ENCODE results near the gene POR. TPM values are rescaled to one million over a fixed set of nuclear protein-coding genes. Genes with fewer than 3 reads are reported as not detected.
A peak's percentile ranks its signal among the peaks of the same experiment; 100 is the strongest.

POR gene
- total and polyA plus RNA-seq, 2 of the 13 experiments (the other 11 are each of a cell fraction or from before 2014, with no cell fraction given): 145 to 266 TPM

DNA sequence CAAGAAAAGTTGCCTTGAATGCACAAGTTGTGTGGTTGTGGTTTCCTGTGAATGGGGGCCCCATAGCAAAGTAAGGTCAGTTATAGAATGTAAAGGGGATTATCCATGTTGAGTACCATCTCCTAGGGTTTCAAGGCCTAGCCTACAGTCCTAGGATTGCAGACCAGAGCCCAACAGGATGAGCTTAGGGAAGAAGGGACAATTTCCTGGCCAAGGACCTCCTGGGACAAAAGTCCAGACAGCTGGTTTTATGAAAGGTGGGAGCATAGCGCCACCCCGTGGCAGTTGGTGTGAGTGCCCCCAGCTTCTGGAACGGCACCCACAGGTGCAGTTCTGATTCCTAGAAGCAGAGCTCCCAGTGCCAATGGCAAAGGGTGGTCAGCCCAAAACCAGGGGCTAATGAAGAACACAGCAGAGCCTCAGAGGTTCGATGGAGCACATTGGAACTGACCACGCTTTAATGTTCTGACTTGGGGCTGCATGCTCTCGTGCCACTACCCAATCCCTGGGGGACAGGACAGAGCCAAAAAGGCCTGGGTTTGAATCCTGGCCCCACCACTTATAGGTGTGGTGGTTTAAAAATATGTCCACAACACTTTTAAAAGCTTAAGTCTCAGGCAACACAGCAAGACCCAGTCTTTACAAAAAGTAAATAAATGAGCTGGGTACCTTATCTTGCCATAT is 105.2 kb downstream of the POR start (continued):
- TF ChIP-seq, protein P1, sequence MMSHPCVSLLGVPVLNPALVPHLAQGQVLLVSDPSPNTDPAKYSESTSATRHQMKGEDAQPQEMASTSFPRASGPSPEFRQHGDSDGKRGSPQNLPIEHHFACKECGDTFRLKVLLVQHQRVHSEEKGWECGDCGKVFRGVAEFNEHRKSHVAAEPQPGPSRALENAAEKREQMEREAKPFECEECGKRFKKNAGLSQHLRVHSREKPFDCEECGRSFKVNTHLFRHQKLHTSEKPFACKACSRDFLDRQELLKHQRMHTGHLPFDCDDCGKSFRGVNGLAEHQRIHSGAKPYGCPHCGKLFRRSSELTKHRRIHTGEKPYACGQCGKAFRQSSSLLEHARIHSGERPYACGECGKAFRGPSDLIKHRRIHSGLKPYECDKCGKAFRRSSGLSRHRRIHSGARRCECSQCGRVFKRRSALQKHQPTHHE (CRISPR knock-in tag; IDR thresholded peaks at IDR 0.05; ENCODE audit: borderline replicate concordance): no peak
- TF ChIP-seq, protein P2, sequence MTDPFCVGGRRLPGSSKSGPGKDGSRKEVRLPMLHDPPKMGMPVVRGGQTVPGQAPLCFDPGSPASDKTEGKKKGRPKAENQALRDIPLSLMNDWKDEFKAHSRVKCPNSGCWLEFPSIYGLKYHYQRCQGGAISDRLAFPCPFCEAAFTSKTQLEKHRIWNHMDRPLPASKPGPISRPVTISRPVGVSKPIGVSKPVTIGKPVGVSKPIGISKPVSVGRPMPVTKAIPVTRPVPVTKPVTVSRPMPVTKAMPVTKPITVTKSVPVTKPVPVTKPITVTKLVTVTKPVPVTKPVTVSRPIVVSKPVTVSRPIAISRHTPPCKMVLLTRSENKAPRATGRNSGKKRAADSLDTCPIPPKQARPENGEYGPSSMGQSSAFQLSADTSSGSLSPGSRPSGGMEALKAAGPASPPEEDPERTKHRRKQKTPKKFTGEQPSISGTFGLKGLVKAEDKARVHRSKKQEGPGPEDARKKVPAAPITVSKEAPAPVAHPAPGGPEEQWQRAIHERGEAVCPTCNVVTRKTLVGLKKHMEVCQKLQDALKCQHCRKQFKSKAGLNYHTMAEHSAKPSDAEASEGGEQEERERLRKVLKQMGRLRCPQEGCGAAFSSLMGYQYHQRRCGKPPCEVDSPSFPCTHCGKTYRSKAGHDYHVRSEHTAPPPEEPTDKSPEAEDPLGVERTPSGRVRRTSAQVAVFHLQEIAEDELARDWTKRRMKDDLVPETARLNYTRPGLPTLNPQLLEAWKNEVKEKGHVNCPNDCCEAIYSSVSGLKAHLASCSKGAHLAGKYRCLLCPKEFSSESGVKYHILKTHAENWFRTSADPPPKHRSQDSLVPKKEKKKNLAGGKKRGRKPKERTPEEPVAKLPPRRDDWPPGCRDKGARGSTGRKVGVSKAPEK (CRISPR knock-in tag; IDR thresholded peaks at IDR 0.05; ENCODE audit: borderline replicate concordance): no peak
- TF ChIP-seq SP1 (IDR thresholded peaks at IDR 0.05) (no peak), SP1 (CRISPR knock-in tag; IDR thresholded peaks at IDR 0.05) (no peak), PCBP2 (optimal IDR thresholded peaks at IDR 0.05; ENCODE audit: low read depth, low read length, poor library complexity, severe bottlenecking) (no peak), ZNF549 (CRISPR knock-in tag; IDR thresholded peaks at IDR 0.05) (no peak), KAT8 (CRISPR knock-in tag; IDR thresholded peaks at IDR 0.05) (peak; percentile 59; the same call in 1 of the 2 replicates), KLF15 (CRISPR knock-in tag; IDR thresholded peaks at IDR 0.05; ENCODE audit: borderline replicate concordance) (no peak), ARNT (IDR thresholded peaks at IDR 0.05) (no peak), SIN3B (IDR thresholded peaks at IDR 0.05; ENCODE audit: low read length) (no peak; the same call in 1 of the 2 replicates), ZNF138 (CRISPR knock-in tag; IDR thresholded peaks at IDR 0.05; ENCODE audit: low read depth) (no peak), MATR3 (CRISPR knock-in tag; IDR thresholded peaks at IDR 0.05) (no peak), FOXP1 (IDR thresholded peaks at IDR 0.05) (no peak), FOXP1 (CRISPR knock-in tag; IDR thresholded peaks at IDR 0.05) (no peak), ZNF614 (CRISPR knock-in tag; IDR thresholded peaks at IDR 0.05; ENCODE audit: borderline replicate concordance) (no peak), GPN1 (CRISPR knock-in tag; IDR thresholded peaks at IDR 0.05; ENCODE audit: borderline replicate concordance) (no peak)
- TF ChIP-seq, protein P3, sequence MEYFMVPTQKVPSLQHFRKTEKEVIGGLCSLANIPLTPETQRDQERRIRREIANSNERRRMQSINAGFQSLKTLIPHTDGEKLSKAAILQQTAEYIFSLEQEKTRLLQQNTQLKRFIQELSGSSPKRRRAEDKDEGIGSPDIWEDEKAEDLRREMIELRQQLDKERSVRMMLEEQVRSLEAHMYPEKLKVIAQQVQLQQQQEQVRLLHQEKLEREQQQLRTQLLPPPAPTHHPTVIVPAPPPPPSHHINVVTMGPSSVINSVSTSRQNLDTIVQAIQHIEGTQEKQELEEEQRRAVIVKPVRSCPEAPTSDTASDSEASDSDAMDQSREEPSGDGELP (IDR thresholded peaks at IDR 0.05; ENCODE audit: borderline replicate concordance, low read depth): peak; percentile 90; the same call in 1 of the 2 replicates
- TF ChIP-seq, protein P4, sequence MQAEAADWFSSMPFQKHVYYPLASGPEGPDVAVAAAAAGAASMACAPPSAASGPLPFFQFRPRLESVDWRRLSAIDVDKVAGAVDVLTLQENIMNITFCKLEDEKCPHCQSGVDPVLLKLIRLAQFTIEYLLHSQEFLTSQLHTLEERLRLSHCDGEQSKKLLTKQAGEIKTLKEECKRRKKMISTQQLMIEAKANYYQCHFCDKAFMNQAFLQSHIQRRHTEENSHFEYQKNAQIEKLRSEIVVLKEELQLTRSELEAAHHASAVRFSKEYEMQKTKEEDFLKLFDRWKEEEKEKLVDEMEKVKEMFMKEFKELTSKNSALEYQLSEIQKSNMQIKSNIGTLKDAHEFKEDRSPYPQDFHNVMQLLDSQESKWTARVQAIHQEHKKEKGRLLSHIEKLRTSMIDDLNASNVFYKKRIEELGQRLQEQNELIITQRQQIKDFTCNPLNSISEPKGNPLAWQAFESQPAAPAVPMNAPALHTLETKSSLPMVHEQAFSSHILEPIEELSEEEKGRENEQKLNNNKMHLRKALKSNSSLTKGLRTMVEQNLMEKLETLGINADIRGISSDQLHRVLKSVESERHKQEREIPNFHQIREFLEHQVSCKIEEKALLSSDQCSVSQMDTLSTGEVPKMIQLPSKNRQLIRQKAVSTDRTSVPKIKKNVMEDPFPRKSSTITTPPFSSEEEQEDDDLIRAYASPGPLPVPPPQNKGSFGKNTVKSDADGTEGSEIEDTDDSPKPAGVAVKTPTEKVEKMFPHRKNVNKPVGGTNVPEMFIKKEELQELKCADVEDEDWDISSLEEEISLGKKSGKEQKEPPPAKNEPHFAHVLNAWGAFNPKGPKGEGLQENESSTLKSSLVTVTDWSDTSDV (CRISPR knock-in tag; IDR thresholded peaks at IDR 0.05): no peak
- TF ChIP-seq, protein P5, sequence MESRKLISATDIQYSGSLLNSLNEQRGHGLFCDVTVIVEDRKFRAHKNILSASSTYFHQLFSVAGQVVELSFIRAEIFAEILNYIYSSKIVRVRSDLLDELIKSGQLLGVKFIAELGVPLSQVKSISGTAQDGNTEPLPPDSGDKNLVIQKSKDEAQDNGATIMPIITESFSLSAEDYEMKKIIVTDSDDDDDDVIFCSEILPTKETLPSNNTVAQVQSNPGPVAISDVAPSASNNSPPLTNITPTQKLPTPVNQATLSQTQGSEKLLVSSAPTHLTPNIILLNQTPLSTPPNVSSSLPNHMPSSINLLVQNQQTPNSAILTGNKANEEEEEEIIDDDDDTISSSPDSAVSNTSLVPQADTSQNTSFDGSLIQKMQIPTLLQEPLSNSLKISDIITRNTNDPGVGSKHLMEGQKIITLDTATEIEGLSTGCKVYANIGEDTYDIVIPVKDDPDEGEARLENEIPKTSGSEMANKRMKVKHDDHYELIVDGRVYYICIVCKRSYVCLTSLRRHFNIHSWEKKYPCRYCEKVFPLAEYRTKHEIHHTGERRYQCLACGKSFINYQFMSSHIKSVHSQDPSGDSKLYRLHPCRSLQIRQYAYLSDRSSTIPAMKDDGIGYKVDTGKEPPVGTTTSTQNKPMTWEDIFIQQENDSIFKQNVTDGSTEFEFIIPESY (CRISPR knock-in tag; IDR thresholded peaks at IDR 0.05): no peak
